Endodermal cell (in vitro differentiated cells): Measurements from ENCODE around the gene RILPL2. TPM values are rescaled to one million over a fixed set of nuclear protein-coding genes. Genes with fewer than 3 reads are reported as not detected.
A peak's percentile ranks its signal among the peaks of the same experiment; 100 is the strongest.

Experiments used
- DNase-seq: peaks from one replicate; pipeline ENCODE4 v3.0.0-alpha.2; 2017
- H3K27ac ChIP-seq: 2 replicates; pipeline ENCODE4 v1.5.1; 2013; ENCODE audit warnings: mild to moderate bottlenecking, low read depth, low read length, moderate library complexity
- H3K27me3 ChIP-seq: 2 replicates; pipeline ENCODE4 v1.6.1; 2013; ENCODE audit warnings: mild to moderate bottlenecking, low read length, moderate library complexity; ENCODE audit not compliant: insufficient read depth, control insufficient read depth, poor library complexity, severe bottlenecking
- H3K36me3 ChIP-seq: 2 replicates; pipeline ENCODE4 v1.7.0; 2013; ENCODE audit warnings: mild to moderate bottlenecking, low read length, moderate library complexity; ENCODE audit not compliant: control insufficient read depth, insufficient read depth
- H3K4me1 ChIP-seq: one replicate; pipeline ENCODE4 v1.7.0; 2013; ENCODE audit warnings: low read length; ENCODE audit not compliant: control insufficient read depth, insufficient read depth
- H3K4me3 ChIP-seq: 2 replicates; pipeline ENCODE4 v1.5.1; 2013; ENCODE audit warnings: mild to moderate bottlenecking, low read length, moderate library complexity
- H3K9ac ChIP-seq: 2 replicates; pipeline ENCODE4 v1.6.1; 2013; ENCODE audit warnings: mild to moderate bottlenecking, low read length, moderate library complexity; ENCODE audit not compliant: poor library complexity, severe bottlenecking; ENCODE audit errors: extremely low read depth
- H3K9me3 ChIP-seq: 2 replicates; pipeline ENCODE4 v1.6.1; 2013; ENCODE audit warnings: mild to moderate bottlenecking, low read length, moderate library complexity; ENCODE audit not compliant: control insufficient read depth
- H3K27ac Mint-ChIP-seq: 2 replicates; pipeline ENCODE4 v1.8.0; 2020; ENCODE audit warnings: mixed read lengths
- H3K27me3 Mint-ChIP-seq: 2 replicates; pipeline ENCODE4 v1.8.0; 2021; ENCODE audit warnings: mild to moderate bottlenecking, mixed read lengths; ENCODE audit not compliant: insufficient read depth
- H3K36me3 Mint-ChIP-seq: 2 replicates; pipeline ENCODE4 v1.8.0; 2020; ENCODE audit warnings: low read depth, mixed read lengths
- H3K4me1 Mint-ChIP-seq: 2 replicates; pipeline ENCODE4 v1.8.0; 2020; ENCODE audit warnings: mixed read lengths
- H3K4me3 Mint-ChIP-seq: 2 replicates; pipeline ENCODE4 v1.8.0; 2020; ENCODE audit warnings: mild to moderate bottlenecking, moderate library complexity, mixed read lengths
- H3K9me3 Mint-ChIP-seq: 2 replicates; pipeline ENCODE4 v1.8.0; 2020; ENCODE audit warnings: mild to moderate bottlenecking, mixed read lengths
- WGBS, 2 experiments: methylation state at CpG; one replicate each; pipeline versions ENCODE4 v1.1.5 to v1.1.7; 2013; ENCODE audit warnings: missing lambda C conversion rate in 2 of 2, mixed read lengths in 1 of 2; ENCODE audit not compliant: insufficient coverage in 1 of 2, insufficient read length in 1 of 2; 5-methylcytosine and 5-hydroxymethylcytosine counted together
- total RNA-seq, 2 donors: library from RNA; stranded (reverse); fragmentation: NEBNext Ultra II Directional in 1 of 2; extraction: Animal tissue kit (Norgen Biotek cat#: 25700) in 1 of 2; gene quantifications; 2 replicates in 1 of 2; 3 replicates in 1 of 2; pipeline ENCODE4 v1.2.1, GENCODE V29; 2021
- TF ChIP-seq, protein P1 (sequence below): fragments of 200-600 bp; sonication (generic); conservative IDR thresholded peaks from 2 replicates; pipeline ENCODE4 v1.5.0; 2021; ENCODE audit warnings: antibody characterized with exemption, mild to moderate bottlenecking

RILPL2 gene
- total RNA-seq, 2 donors from 2014 or later = 2.6 TPM

DNA sequence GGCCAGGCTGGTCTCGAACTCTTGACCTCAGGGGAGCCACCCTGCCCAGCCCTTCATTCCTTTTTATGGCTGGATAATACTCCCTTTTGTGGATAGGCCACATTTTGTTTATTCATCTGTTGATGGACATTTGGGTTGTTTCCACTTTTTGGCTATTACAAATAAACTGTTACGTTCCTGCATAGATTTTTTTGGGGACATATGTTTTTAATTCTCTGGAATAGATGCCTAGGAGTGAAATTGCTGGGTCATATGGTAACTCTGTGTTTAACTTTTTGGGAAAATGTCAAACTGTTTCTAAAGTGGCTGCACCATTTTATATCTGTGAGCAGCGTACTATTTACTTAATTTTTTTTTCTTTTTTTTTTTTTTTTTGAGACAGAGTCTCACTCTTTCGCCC, 42.7 kb downstream of the RILPL2 start:
- WGBS, 2 experiments = 93 to 99% methylated on average over 2 to 4 of the region's 4 CpGs
- peaks cover 79% of the 10 kb centered on the region for H3K36me3 ChIP-seq
- DNase-seq = no peak
- Mint-ChIP-seq H3K27ac (no peak overlapping the region), H3K4me3 (no peak overlapping the region), H3K4me1 (peaks cover 9% of the 10 kb centered on the region), H3K9me3 (no peaks in the 10 kb centered on the region), H3K36me3 (peaks cover 74% of the 10 kb centered on the region), H3K27me3 (no peaks in the 10 kb centered on the region)
- H3K9ac ChIP-seq = no peak overlapping the region
- H3K9me3 ChIP-seq = no peaks in the 10 kb centered on the region
- no peaks in the 10 kb centered on the region for H3K27me3 ChIP-seq
- H3K27ac ChIP-seq = no peak overlapping the region
- no peaks in the 10 kb centered on the region for H3K4me1 ChIP-seq
- H3K4me3 ChIP-seq = no peak overlapping the region
- TF ChIP-seq, protein P1, sequence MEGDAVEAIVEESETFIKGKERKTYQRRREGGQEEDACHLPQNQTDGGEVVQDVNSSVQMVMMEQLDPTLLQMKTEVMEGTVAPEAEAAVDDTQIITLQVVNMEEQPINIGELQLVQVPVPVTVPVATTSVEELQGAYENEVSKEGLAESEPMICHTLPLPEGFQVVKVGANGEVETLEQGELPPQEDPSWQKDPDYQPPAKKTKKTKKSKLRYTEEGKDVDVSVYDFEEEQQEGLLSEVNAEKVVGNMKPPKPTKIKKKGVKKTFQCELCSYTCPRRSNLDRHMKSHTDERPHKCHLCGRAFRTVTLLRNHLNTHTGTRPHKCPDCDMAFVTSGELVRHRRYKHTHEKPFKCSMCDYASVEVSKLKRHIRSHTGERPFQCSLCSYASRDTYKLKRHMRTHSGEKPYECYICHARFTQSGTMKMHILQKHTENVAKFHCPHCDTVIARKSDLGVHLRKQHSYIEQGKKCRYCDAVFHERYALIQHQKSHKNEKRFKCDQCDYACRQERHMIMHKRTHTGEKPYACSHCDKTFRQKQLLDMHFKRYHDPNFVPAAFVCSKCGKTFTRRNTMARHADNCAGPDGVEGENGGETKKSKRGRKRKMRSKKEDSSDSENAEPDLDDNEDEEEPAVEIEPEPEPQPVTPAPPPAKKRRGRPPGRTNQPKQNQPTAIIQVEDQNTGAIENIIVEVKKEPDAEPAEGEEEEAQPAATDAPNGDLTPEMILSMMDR = no peak

DNA sequence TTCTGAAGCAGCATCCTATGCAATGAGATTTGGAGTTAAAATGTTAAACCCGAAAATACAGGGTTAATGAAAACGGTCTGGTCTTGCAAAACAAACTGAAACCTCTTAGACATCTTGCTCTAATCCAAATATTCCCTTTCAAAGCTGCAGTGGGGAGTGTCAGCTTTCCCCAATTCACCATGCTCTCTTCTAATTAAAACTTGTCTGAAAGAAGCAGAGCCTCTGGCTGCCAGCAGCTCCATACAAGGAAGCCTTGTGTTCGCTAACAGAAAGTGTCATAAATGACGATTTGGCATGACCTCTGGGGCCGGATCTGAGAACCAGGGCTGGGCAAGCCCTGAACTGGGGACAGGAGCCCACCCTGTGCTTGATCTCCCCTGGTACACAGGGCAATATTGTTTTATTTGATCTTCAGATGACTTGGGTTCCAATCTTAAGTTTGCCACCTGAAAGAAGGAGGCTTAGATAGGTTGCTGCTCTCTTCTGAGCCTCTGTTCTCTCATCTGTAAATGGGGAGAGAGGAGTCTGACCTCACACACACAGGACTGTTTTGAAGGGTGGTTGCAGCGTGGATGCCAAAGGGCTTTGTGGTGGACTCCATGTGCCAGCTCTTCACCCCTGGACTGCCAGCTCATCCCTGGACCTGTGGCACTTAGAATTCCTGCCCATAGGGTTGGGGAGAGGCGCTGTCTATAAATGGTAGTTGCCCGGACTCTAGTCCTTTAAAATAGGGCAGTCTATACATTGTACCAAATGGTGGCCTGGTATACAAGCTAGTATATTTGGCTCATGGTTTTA, 44.7 kb downstream of the RILPL2 start:
- no peak for DNase-seq
- Histone ChIP-seq H3K4me3 (no peak overlapping the region), H3K27me3 (no peaks in the 10 kb centered on the region), H3K9me3 (no peaks in the 10 kb centered on the region), H3K4me1 (peaks cover 4% of the 10 kb centered on the region), H3K36me3 (peaks cover 63% of the 10 kb centered on the region), H3K27ac (no peak overlapping the region), H3K9ac (no peak overlapping the region)
- no peaks in the 10 kb centered on the region for H3K9me3 Mint-ChIP-seq
- peaks cover 57% of the 10 kb centered on the region for H3K36me3 Mint-ChIP-seq
- peak overlapping the region; percentile 5 for H3K4me3 Mint-ChIP-seq
- WGBS, 2 experiments = 91 to 95% methylated on average over 7 to 8 of the region's 8 CpGs
- H3K27me3 Mint-ChIP-seq = no peaks in the 10 kb centered on the region
- TF ChIP-seq, protein P1 = no peak
- peaks cover 19% of the 10 kb centered on the region for H3K4me1 Mint-ChIP-seq
- peak overlapping the region; percentile 13 for H3K27ac Mint-ChIP-seq

DNA sequence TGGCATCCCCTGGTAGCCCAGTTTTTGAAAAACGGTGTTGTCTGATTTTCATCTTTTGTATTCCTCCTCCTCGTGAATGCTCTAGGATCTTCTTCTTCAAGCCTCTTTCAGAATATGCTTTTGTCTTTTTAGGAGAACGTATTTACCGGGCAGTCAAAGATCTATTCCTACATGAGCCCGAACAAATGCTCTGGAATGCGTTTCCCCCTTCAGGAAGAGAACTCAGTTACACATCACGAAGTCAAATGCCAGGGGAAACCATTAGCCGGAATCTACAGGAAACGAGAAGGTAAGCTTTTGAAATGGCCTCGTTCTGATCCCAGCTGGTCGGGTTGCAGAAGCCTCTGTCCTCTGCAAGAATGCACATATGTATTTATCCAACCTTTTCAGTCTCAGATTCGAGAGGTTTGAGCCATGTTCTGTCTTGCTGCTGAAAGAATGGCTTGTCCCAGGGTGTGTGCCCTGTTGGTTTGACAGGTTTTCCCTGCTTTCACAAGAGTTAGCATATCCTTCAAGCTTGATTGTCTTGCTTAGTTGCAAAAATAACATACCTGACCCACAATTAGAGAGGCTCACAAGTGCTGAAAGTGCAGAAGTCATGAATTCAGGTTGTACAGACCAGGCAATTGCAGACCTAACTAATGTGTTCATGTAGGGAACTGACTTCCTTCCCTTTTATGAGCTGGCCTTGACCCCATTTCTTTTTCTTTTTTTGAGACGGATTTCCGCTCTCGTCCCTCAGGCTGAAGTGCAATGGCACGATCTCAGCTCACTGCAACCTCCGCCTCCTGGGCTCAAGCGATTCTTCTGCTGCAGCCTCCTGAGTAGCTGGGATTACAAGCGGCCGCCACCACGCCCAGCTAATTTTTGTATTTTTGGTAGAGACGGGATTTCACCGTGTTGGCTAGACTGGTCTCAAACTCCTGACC, 45.7 kb downstream of the RILPL2 start:
- Mint-ChIP-seq H3K9me3 (no peaks in the 10 kb centered on the region), H3K27me3 (no peaks in the 10 kb centered on the region), H3K4me1 (peaks cover 19% of the 10 kb centered on the region), H3K36me3 (peaks cover 47% of the 10 kb centered on the region), H3K4me3 (peak overlapping the region; percentile 84), H3K27ac (no peak overlapping the region)
- no peak for DNase-seq
- Histone ChIP-seq H3K36me3 (peaks cover 53% of the 10 kb centered on the region), H3K9ac (peak overlapping the region; percentile 59), H3K9me3 (no peaks in the 10 kb centered on the region), H3K27ac (no peak overlapping the region), H3K4me3 (peak overlapping the region; percentile 80), H3K4me1 (peaks cover 4% of the 10 kb centered on the region), H3K27me3 (no peaks in the 10 kb centered on the region)
- TF ChIP-seq, protein P1 = peak; percentile 17
- 89 to 93% methylated on average over 19 to 23 of the region's 23 CpGs for WGBS, 2 experiments
